GM21619 (cell line): ENCODE measurements around the gene APLF.
"Not testable (repeated sequence)": the region's sequence is repeated elsewhere in the genome, so short reads cannot be mapped to it uniquely, and the experiment has no call there.

Source experiments
- ATAC-seq: cut with Tn5 transposase; IDR thresholded peaks from one replicate; pipeline ENCODE4 v1.9.1; 2021; ENCODE audit not compliant: unreplicated experiment

Gene APLF

GRCh38 chr2:68475576-68475975 is 8.2 kb downstream of the APLF start:
- no peak for ATAC-seq

GRCh38 chr2:68476454-68476853 is 9.1 kb downstream of the APLF start:
- no peak for ATAC-seq

- no peak for ATAC-seq
Measured at GRCh38 chr2:68478688-68479087, 11.3 kb downstream of the APLF start.

GRCh38 chr2:68482296-68482820 is 15.0 kb downstream of the APLF start:
- no peak for ATAC-seq

GRCh38 chr2:68483011-68483410 is 15.6 kb downstream of the APLF start:
- no peak for ATAC-seq

- no peak for ATAC-seq
Measured at GRCh38 chr2:68487773-68488355, 20.5 kb downstream of the APLF start.

- ATAC-seq = not testable (repeated sequence)
Measured at GRCh38 chr2:68488605-68489004, 21.2 kb downstream of the APLF start.

GRCh38 chr2:68489282-68489681 is 21.9 kb downstream of the APLF start:
- ATAC-seq = no peak

GRCh38 chr2:68491582-68491981 is 24.2 kb downstream of the APLF start:
- no peak for ATAC-seq

GRCh38 chr2:68499133-68499532 is 31.7 kb downstream of the APLF start:
- ATAC-seq = no peak

- no peak for ATAC-seq
Measured at GRCh38 chr2:68500649-68501048, 33.3 kb downstream of the APLF start.

GRCh38 chr2:68501768-68502167 is 34.4 kb downstream of the APLF start:
- ATAC-seq = no peak

- no peak for ATAC-seq
Measured at GRCh38 chr2:68505603-68506159, 38.3 kb downstream of the APLF start.

GRCh38 chr2:68506170-68506569 is 38.8 kb downstream of the APLF start:
- ATAC-seq = no peak

- ATAC-seq = no peak
Measured at GRCh38 chr2:68512326-68512725, 44.9 kb downstream of the APLF start.

GRCh38 chr2:68512966-68513365 is 45.6 kb downstream of the APLF start:
- no peak for ATAC-seq

GRCh38 chr2:68514316-68514929 is 47.0 kb downstream of the APLF start:
- ATAC-seq = no peak

- no peak for ATAC-seq
Measured at GRCh38 chr2:68516051-68516955, 48.9 kb downstream of the APLF start.

GRCh38 chr2:68519236-68519635 is 51.9 kb downstream of the APLF start:
- ATAC-seq = no peak

GRCh38 chr2:68521037-68521436 is 53.7 kb downstream of the APLF start:
- ATAC-seq = no peak

GRCh38 chr2:68526943-68527342 is 59.6 kb downstream of the APLF start:
- not testable (repeated sequence) for ATAC-seq
